PC-9 (cell line): ENCODE results near the gene PITX1.

ENCODE experiments used
- CTCF ChIP-seq: fragments of 200-600 bp; sonication (generic); conservative IDR thresholded peaks from 2 replicates; pipeline ENCODE4 v1.6.1; 2017; ENCODE audit warnings: mixed run types, antibody characterized with exemption, mild to moderate bottlenecking, moderate library complexity
- EZH2 ChIP-seq: fragments of 200-600 bp; sonication (generic); IDR thresholded peaks from 2 replicates; pipeline ENCODE4 v1.8.0; 2017; ENCODE audit warnings: antibody characterized with exemption, low read depth

GRCh38 chr5:135026645-135027265 is 7.3 kb downstream of the PITX1 start:
- TF ChIP-seq CTCF, result no peak
- no peak for TF ChIP-seq EZH2
